OCI-LY3 (cell line): ENCODE measurements around the gene CCDC78.

Source experiments
- H2AFZ ChIP-seq: fragments of 200-600, 300-600 bp; shearing (Covaris generic); 2 replicates; pipeline ENCODE4 v1.6.0; 2014; ENCODE audit warnings: antibody characterized with exemption, low read depth, low read length
- H3K27ac ChIP-seq: fragments of 200-600, 300-600 bp; sonication (generic); 2 replicates; pipeline ENCODE4 v1.5.1; 2014; ENCODE audit warnings: mild to moderate bottlenecking, low read length, moderate library complexity, mixed read lengths
- H3K27me3 ChIP-seq: fragments of 200-600, 300-600 bp; sonication (generic); 2 replicates; pipeline ENCODE4 v1.6.1; 2014; ENCODE audit warnings: low read depth, low read length, mixed read lengths
- H3K36me3 ChIP-seq: fragments of 200-600, 300-600 bp; sonication (generic); replicated peaks from 2 replicates; pipeline ENCODE3; 2014; ENCODE audit warnings: low read depth, low read length, mixed read lengths
- H3K4me1 ChIP-seq: fragments of 300-600, 200-600 bp; sonication (generic); 2 replicates; pipeline ENCODE4 v1.6.1; 2014; ENCODE audit warnings: low read length, mixed read lengths
- H3K4me2 ChIP-seq: fragments of 200-600, 300-600 bp; sonication (generic); 2 replicates; pipeline ENCODE4 v1.6.1; 2014; ENCODE audit warnings: low read length, mixed read lengths
- H3K4me3 ChIP-seq: fragments of 300-600, 200-600 bp; sonication (generic); 2 replicates; pipeline ENCODE4 v1.5.1; 2014; ENCODE audit warnings: antibody characterized with exemption, mild to moderate bottlenecking, low read length, moderate library complexity
- H3K79me2 ChIP-seq: fragments of 300-600, 200-600 bp; shearing (Covaris generic); 2 replicates; pipeline ENCODE4 v1.6.1; 2014; ENCODE audit warnings: mild to moderate bottlenecking, low read length, mixed read lengths
- H3K9ac ChIP-seq: fragments of 300-600, 200-600 bp; shearing (Covaris generic); 2 replicates; pipeline ENCODE4 v1.6.0; 2014; ENCODE audit warnings: mild to moderate bottlenecking, low read length, moderate library complexity
- H3K9me3 ChIP-seq: fragments of 200-600, 300-600 bp; shearing (Covaris generic); 2 replicates; pipeline ENCODE4 v1.6.1; 2014; ENCODE audit warnings: low read length, mixed read lengths; ENCODE audit not compliant: insufficient read depth
- H4K20me1 ChIP-seq: fragments of 200-600, 300-600 bp; sonication (generic); 2 replicates; pipeline ENCODE4 v1.6.1; 2016; ENCODE audit warnings: low read length, mixed read lengths; ENCODE audit not compliant: insufficient read depth
- EZH2phosphoT487 ChIP-seq: fragments of 200-600 bp; shearing (Covaris generic); IDR thresholded peaks from 2 replicates; pipeline ENCODE4 v1.6.1; 2018; ENCODE audit warnings: antibody characterized with exemption, mixed run types, low read depth
- TF ChIP-seq, protein P1 (sequence below): fragments of 200-600, 300-600 bp; sonication (generic); IDR thresholded peaks from 2 replicates; pipeline ENCODE4 v1.5.1; 2014; ENCODE audit warnings: antibody characterized with exemption, low read length, low read depth

CCDC78 gene

DNA sequence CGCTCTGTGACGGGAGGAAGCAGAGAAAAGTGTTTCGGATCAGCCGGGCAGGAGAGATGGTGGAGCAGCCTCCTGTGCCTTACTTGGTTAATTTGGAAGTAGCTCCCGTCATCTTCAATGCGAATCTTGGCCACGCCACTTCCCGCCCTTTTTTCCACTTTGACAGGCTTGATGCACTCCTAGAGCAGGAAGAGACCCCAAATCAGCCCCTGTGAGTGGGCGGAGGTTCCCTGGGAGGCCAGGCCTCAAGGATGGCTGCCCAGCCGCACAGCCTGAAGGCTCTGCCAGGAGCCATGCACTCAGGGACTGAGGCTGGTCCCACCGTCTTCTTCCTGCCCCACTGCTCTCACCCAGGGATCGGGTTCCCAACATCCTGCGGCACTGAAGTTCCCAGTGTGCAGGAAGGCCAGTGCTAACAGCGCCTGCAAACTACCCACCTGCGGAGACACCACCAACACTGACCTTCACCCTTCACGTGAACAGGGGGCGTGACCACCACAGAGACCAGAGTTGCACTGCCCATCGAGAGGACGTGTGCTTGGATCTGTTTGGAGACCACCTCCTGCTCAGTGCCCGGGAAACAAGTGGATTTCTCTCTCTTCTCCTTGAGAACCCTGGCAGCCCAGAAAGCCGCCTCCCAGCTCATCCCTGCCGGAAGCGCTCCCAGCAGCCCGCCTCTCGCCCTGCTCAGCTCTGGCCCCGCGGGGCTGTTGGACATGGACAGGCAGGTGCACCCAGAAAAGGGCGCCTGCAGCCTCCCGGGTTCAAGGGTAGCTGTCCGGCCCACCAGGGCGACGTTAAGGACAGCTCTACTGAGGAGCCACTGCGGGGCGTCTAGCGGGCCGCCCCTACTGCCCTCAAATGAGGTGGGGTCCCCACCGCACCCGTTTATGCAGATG, 13.6 kb upstream of the CCDC78 start:
- H4K20me1 ChIP-seq: no peaks in the 10 kb centered on the region
- peaks cover 8% of the 10 kb centered on the region; the same call in 1 of the 2 replicates for H3K79me2 ChIP-seq
- H3K4me3 ChIP-seq: peak overlapping the region; percentile 80
- H3K27ac ChIP-seq: no peak overlapping the region
- H3K36me3 ChIP-seq: peaks cover 11% of the 10 kb centered on the region
- peaks cover 30% of the 10 kb centered on the region for H3K4me1 ChIP-seq
- H3K9me3 ChIP-seq: no peaks in the 10 kb centered on the region
- H2AFZ ChIP-seq: no peak overlapping the region
- no peak for TF ChIP-seq EZH2phosphoT487
- TF ChIP-seq, protein P1, sequence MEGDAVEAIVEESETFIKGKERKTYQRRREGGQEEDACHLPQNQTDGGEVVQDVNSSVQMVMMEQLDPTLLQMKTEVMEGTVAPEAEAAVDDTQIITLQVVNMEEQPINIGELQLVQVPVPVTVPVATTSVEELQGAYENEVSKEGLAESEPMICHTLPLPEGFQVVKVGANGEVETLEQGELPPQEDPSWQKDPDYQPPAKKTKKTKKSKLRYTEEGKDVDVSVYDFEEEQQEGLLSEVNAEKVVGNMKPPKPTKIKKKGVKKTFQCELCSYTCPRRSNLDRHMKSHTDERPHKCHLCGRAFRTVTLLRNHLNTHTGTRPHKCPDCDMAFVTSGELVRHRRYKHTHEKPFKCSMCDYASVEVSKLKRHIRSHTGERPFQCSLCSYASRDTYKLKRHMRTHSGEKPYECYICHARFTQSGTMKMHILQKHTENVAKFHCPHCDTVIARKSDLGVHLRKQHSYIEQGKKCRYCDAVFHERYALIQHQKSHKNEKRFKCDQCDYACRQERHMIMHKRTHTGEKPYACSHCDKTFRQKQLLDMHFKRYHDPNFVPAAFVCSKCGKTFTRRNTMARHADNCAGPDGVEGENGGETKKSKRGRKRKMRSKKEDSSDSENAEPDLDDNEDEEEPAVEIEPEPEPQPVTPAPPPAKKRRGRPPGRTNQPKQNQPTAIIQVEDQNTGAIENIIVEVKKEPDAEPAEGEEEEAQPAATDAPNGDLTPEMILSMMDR: no peak
- no peaks in the 10 kb centered on the region for H3K27me3 ChIP-seq
- H3K4me2 ChIP-seq: peak overlapping the region; percentile 93
- H3K9ac ChIP-seq: peak overlapping the region; percentile 82

DNA sequence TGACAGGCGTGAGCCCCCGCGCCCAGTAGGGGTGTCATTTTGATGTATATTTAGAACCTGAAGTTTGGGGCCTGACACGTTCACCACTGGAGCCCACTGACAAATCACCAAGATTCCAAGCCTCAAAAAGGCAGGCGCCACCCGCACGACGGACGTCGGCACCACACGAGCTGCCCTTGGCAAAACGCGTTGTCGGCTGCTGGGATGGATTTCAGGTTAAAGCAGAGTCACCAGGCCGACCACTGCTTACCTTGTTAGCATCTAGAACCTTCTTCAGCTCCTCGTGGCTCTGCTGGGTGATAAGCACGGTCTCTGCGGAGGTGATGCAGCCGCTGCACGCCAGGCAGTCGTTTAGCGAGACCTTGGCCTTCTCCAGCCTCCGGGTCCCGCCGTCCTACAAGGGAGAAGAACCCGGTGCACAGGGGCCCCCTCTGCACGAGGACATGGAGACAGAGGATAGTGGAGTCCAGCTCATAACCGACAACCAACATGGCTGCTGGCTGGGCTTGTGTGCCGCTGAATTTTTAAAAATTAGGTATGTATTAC, 10.8 kb upstream of the CCDC78 start:
- peaks cover 11% of the 10 kb centered on the region for H3K36me3 ChIP-seq
- H2AFZ ChIP-seq: no peak overlapping the region
- peak overlapping the region; percentile 66; the same call in 1 of the 2 replicates for H3K27ac ChIP-seq
- peaks cover 8% of the 10 kb centered on the region; the same call in 1 of the 2 replicates for H3K79me2 ChIP-seq
- no peak overlapping the region for H3K4me2 ChIP-seq
- H3K4me1 ChIP-seq: peaks cover 30% of the 10 kb centered on the region
- H3K4me3 ChIP-seq: no peak overlapping the region
- TF ChIP-seq, protein P1: no peak
- no peak for TF ChIP-seq EZH2phosphoT487
- no peak overlapping the region for H3K9ac ChIP-seq
- no peaks in the 10 kb centered on the region for H4K20me1 ChIP-seq
- no peaks in the 10 kb centered on the region for H3K9me3 ChIP-seq
- H3K27me3 ChIP-seq: no peaks in the 10 kb centered on the region

- Histone ChIP-seq H3K4me1 (peaks cover 30% of the 10 kb centered on the region), H3K36me3 (peaks cover 11% of the 10 kb centered on the region), H3K4me2 (peak overlapping the region; percentile 18)
These were observed 9.8 kb upstream of the CCDC78 start for GRCh38 chr16:735982-736453.

More at GRCh38 chr16:735982-736453, 9.8 kb upstream of the CCDC78 start:
- peak overlapping the region; percentile 42; the same call in 1 of the 2 replicates for H3K9ac ChIP-seq
- no peaks in the 10 kb centered on the region for H4K20me1 ChIP-seq
- H3K9me3 ChIP-seq: no peaks in the 10 kb centered on the region
- peak overlapping the region; percentile 66 for H3K27ac ChIP-seq
- peaks cover 8% of the 10 kb centered on the region; the same call in 1 of the 2 replicates for H3K79me2 ChIP-seq
- H2AFZ ChIP-seq: no peak overlapping the region
- TF ChIP-seq EZH2phosphoT487: no peak
- TF ChIP-seq, protein P1: no peak
- 0 out of 2 replicates have a peak overlapping the region, but pooled peaks have one; percentile 5 for H3K4me3 ChIP-seq
- no peaks in the 10 kb centered on the region for H3K27me3 ChIP-seq
